Activated CD8-positive, alpha-beta memory T cell treated with anti-CD3 and anti-CD28 coated beads, Interleukin-2, amount 50 U/mL, for 1 hour (primary cell): ENCODE results near the gene GPR155.
A peak's percentile ranks its signal among the peaks of the same experiment; 100 is the strongest.
"Not testable (repeated sequence)": the region's sequence is repeated elsewhere in the genome, so short reads cannot be mapped to it uniquely, and the experiment has no call there.

Source experiments
- DNase-seq: peaks from one replicate; pipeline ENCODE4 v3.0.0-alpha.2; 2020; ENCODE audit errors: extremely low read depth

Gene GPR155

GRCh38 chr2:174439950-174440349 is 46.9 kb downstream of the GPR155 start:
- DNase-seq: no peak

- no peak for DNase-seq
These were observed 47.5 kb downstream of the GPR155 start for GRCh38 chr2:174439323-174439722.

- no peak for DNase-seq
These were observed 48.5 kb downstream of the GPR155 start for GRCh38 chr2:174438146-174438886.

GRCh38 chr2:174436351-174436750 is 50.5 kb downstream of the GPR155 start:
- DNase-seq: no peak

- DNase-seq: no peak
These were observed 54.9 kb downstream of the GPR155 start for GRCh38 chr2:174431902-174432301.

GRCh38 chr2:174430066-174430465 is 56.8 kb downstream of the GPR155 start:
- no peak for DNase-seq

- DNase-seq: no peak
These were observed 58.6 kb downstream of the GPR155 start for GRCh38 chr2:174428214-174428613.

- no peak for DNase-seq
These were observed 74.6 kb downstream of the GPR155 start for GRCh38 chr2:174412256-174412655.

- not testable (repeated sequence) for DNase-seq
These were observed 76.8 kb downstream of the GPR155 start for GRCh38 chr2:174410039-174410438.

- no peak for DNase-seq
These were observed 83.2 kb downstream of the GPR155 start for GRCh38 chr2:174403628-174404027.

- DNase-seq: no peak
These were observed 86.0 kb downstream of the GPR155 start for GRCh38 chr2:174400853-174401252.

GRCh38 chr2:174399171-174399570 is 87.7 kb downstream of the GPR155 start:
- DNase-seq: no peak

- no peak for DNase-seq
These were observed 89.1 kb downstream of the GPR155 start for GRCh38 chr2:174397773-174398172.

- no peak for DNase-seq
These were observed 90.7 kb downstream of the GPR155 start for GRCh38 chr2:174395969-174396630.

- DNase-seq: peak; percentile 43
These were observed 91.4 kb downstream of the GPR155 start, which contains the start of gene SCRN3 for GRCh38 chr2:174395284-174395968. Gene SCRN3, plus strand, starts transcription at chr2:174395730. Its CDS starts 2,554 bp downstream, at chr2:174398284.

GRCh38 chr2:174392706-174393105 is 94.1 kb downstream of the GPR155 start:
- no peak for DNase-seq

GRCh38 chr2:174390303-174390702 is 96.5 kb downstream of the GPR155 start:
- not testable (repeated sequence) for DNase-seq

GRCh38 chr2:174389542-174389941 is 97.3 kb downstream of the GPR155 start:
- DNase-seq: no peak

- not testable (repeated sequence) for DNase-seq
These were observed 98.1 kb downstream of the GPR155 start for GRCh38 chr2:174388706-174389105.

- no peak for DNase-seq
These were observed 101.6 kb downstream of the GPR155 start for GRCh38 chr2:174385201-174385600.

- DNase-seq: no peak
These were observed 103.0 kb downstream of the GPR155 start for GRCh38 chr2:174383796-174384195.
